Nephron progenitor cell (in vitro differentiated cells): ENCODE measurements around the gene BAZ1B.
A peak's percentile ranks its signal among the peaks of the same experiment; 100 is the strongest.

Experiments
- DNase-seq: peaks from one replicate; pipeline ENCODE4 v3.0.0; 2021
- H3K27ac Mint-ChIP-seq: 2 replicates; pipeline ENCODE4 v1.8.0; 2021; ENCODE audit warnings: mild to moderate bottlenecking, moderate library complexity, mixed read lengths
- H3K27me3 Mint-ChIP-seq: 2 replicates; pipeline ENCODE4 v1.8.0; 2021; ENCODE audit warnings: mild to moderate bottlenecking, low read depth, mixed read lengths; ENCODE audit not compliant: poor library complexity
- H3K36me3 Mint-ChIP-seq: 2 replicates; pipeline ENCODE4 v1.8.0; 2021; ENCODE audit warnings: low read depth, mixed read lengths
- H3K4me1 Mint-ChIP-seq: 2 replicates; pipeline ENCODE4 v1.8.0; 2021; ENCODE audit warnings: mixed read lengths
- H3K4me3 Mint-ChIP-seq: 2 replicates; pipeline ENCODE4 v1.8.0; 2021; ENCODE audit warnings: mild to moderate bottlenecking, moderate library complexity, mixed read lengths
- H3K9me3 Mint-ChIP-seq: 2 replicates; pipeline ENCODE4 v1.8.0; 2021; ENCODE audit warnings: mild to moderate bottlenecking, moderate library complexity, mixed read lengths
- CTCF ChIP-seq: fragments of 200-600 bp; sonication (generic); IDR thresholded peaks from 2 replicates; pipeline ENCODE4 v1.5.0; 2021; ENCODE audit warnings: antibody characterized with exemption

BAZ1B gene

GRCh38 chr7:73442903-73443500 is 79.1 kb downstream of the BAZ1B start:
- no peak for TF ChIP-seq CTCF
- H3K27ac Mint-ChIP-seq, result peak overlapping the region; percentile 55
- no peaks in the 10 kb centered on the region for H3K9me3 Mint-ChIP-seq
- H3K4me3 Mint-ChIP-seq, result no peak overlapping the region
- DNase-seq, result no peak
- H3K36me3 Mint-ChIP-seq, result peaks cover 69% of the 10 kb centered on the region
- peaks cover 15% of the 10 kb centered on the region for H3K4me1 Mint-ChIP-seq
- peaks cover 5% of the 10 kb centered on the region for H3K27me3 Mint-ChIP-seq

DNA sequence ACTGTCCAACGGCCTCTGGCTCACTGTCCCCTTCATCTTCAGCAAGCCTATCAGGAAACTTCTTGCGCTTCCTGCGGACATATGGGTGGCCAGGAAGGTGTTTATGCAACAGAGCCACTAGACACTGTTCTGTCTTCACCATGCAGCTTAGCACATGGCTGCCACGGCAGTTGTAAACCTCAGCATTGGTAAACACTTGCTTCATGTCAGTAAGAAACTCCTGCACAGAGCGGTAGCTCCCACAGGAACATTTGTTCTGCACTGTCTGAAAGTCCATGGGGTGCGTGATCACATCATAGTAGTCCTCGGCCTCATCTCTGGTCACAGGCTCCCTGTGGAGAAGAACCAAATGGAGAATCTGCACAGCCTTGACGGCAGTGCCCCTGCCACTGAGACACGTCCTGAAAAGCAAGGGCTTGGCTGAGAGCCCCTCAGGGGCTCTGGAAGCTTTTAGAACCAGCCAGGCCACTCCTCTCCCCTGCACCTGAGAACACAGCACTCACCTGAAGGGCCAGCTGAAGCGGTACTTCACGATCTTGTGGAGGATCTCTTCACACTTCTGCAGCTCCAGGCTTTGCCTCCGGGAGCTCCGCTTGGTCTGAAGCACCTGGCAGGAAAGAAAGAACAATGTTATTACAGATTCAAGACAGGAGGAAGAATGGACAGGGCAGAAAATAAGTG is 79.7 kb downstream of the BAZ1B start:
- Mint-ChIP-seq H3K4me1 (peaks cover 22% of the 10 kb centered on the region), H3K36me3 (peaks cover 63% of the 10 kb centered on the region), H3K9me3 (no peaks in the 10 kb centered on the region), H3K4me3 (no peak overlapping the region), H3K27ac (peak overlapping the region; percentile 55), H3K27me3 (peaks cover 5% of the 10 kb centered on the region)
- TF ChIP-seq CTCF, result no peak
- DNase-seq, result no peak

DNA sequence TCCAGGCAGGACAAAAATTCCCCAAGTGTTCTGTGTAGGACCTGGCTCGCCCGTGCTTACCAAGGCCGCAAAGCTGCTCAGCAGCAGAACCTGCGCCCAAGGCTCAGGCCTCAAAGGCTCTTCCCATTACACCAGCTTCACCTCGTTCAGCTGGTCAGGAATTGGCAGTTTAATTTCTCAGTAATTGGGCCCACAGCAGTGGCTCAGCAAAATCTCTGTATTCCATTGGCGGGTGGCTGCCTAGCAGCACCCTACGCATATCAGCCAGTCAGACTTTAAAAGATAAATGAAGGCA is 82.7 kb downstream of the BAZ1B start:
- DNase-seq, result no peak
- Mint-ChIP-seq H3K4me1 (peaks cover 34% of the 10 kb centered on the region), H3K4me3 (no peak overlapping the region), H3K9me3 (no peaks in the 10 kb centered on the region), H3K27ac (peak overlapping the region; percentile 94), H3K27me3 (peaks cover 8% of the 10 kb centered on the region), H3K36me3 (peaks cover 46% of the 10 kb centered on the region)
- no peak for TF ChIP-seq CTCF

- TF ChIP-seq CTCF, result no peak
- H3K27ac Mint-ChIP-seq, result peak overlapping the region; percentile 94
- no peaks in the 10 kb centered on the region for H3K9me3 Mint-ChIP-seq
- H3K4me3 Mint-ChIP-seq, result no peak overlapping the region
- H3K27me3 Mint-ChIP-seq, result peaks cover 8% of the 10 kb centered on the region
- peaks cover 34% of the 10 kb centered on the region for H3K4me1 Mint-ChIP-seq
- no peak for DNase-seq
- H3K36me3 Mint-ChIP-seq, result peaks cover 46% of the 10 kb centered on the region
These were observed 83.3 kb downstream of the BAZ1B start for GRCh38 chr7:73438547-73439409.

GRCh38 chr7:73437621-73438416 is 84.3 kb downstream of the BAZ1B start:
- Mint-ChIP-seq H3K27ac (peak overlapping the region; percentile 93), H3K4me3 (no peak overlapping the region), H3K4me1 (peaks cover 34% of the 10 kb centered on the region), H3K36me3 (peaks cover 38% of the 10 kb centered on the region), H3K9me3 (no peaks in the 10 kb centered on the region), H3K27me3 (peaks cover 8% of the 10 kb centered on the region)
- no peak for TF ChIP-seq CTCF
- no peak for DNase-seq
